GM19372 (cell line): ENCODE results near the gene PAQR5.
"Not testable (repeated sequence)": the region's sequence is repeated elsewhere in the genome, so short reads cannot be mapped to it uniquely, and the experiment has no call there.

Experiments
- ATAC-seq: cut with Tn5 transposase; IDR thresholded peaks from one replicate; pipeline ENCODE4 v1.9.1; 2021; ENCODE audit warnings: mild to moderate bottlenecking, low read depth, moderate library complexity; ENCODE audit not compliant: unreplicated experiment

PAQR5 gene

GRCh38 chr15:69344238-69344637 lies 45.5 kb downstream of the PAQR5 start:
- ATAC-seq: no peak

GRCh38 chr15:69346112-69346511 lies 47.4 kb downstream of the PAQR5 start:
- no peak for ATAC-seq

GRCh38 chr15:69351333-69351732 lies 52.6 kb downstream of the PAQR5 start:
- no peak for ATAC-seq

GRCh38 chr15:69351884-69352283 lies 53.2 kb downstream of the PAQR5 start:
- ATAC-seq: no peak

- ATAC-seq: no peak
These were observed 59.4 kb downstream of the PAQR5 start for GRCh38 chr15:69357773-69358771.

- no peak for ATAC-seq
These were observed 60.1 kb downstream of the PAQR5 start for GRCh38 chr15:69358850-69359249.

GRCh38 chr15:69359722-69360121 lies 61.0 kb downstream of the PAQR5 start:
- no peak for ATAC-seq

- no peak for ATAC-seq
These were observed 61.9 kb downstream of the PAQR5 start for GRCh38 chr15:69360642-69361041.

- no peak for ATAC-seq
These were observed 68.5 kb downstream of the PAQR5 start for GRCh38 chr15:69367236-69367635.

- ATAC-seq: no peak
These were observed 70.9 kb downstream of the PAQR5 start for GRCh38 chr15:69369631-69370030.

GRCh38 chr15:69373406-69373805 lies 74.7 kb downstream of the PAQR5 start:
- no peak for ATAC-seq

GRCh38 chr15:69375151-69375790 lies 76.6 kb downstream of the PAQR5 start:
- no peak for ATAC-seq

- ATAC-seq: no peak
These were observed 78.7 kb downstream of the PAQR5 start for GRCh38 chr15:69377216-69377970.

- no peak for ATAC-seq
These were observed 81.5 kb downstream of the PAQR5 start for GRCh38 chr15:69380100-69380725.

- ATAC-seq: no peak
These were observed 82.0 kb downstream of the PAQR5 start for GRCh38 chr15:69380726-69381105.

GRCh38 chr15:69382176-69382575 lies 83.5 kb downstream of the PAQR5 start:
- ATAC-seq: not testable (repeated sequence)

GRCh38 chr15:69384066-69384465 lies 85.4 kb downstream of the PAQR5 start:
- ATAC-seq: not testable (repeated sequence)

- no peak for ATAC-seq
These were observed 86.2 kb downstream of the PAQR5 start for GRCh38 chr15:69384626-69385598.

GRCh38 chr15:69385831-69386230 lies 87.1 kb downstream of the PAQR5 start:
- no peak for ATAC-seq
